ENCODE results near the gene CUL3. TPM values are rescaled to one million over a fixed set of nuclear protein-coding genes. Genes with fewer than 3 reads are reported as not detected.

The CUL3 gene
- polyA plus RNA-seq, 3 donors, result 12.3 to 28.7 (median 12.9) TPM

GRCh38 chr2:224598678-224599077 is 13.5 kb upstream of the CUL3 start:
- Mint-ChIP-seq H3K36me3 (no peaks in the 10 kb centered on the region), H3K27me3 (ENCODE audit: low read depth in 3 of 3) (peaks cover 8% of the 10 kb centered on the region in 3 donors), H3K27ac (no peak overlapping the region), H3K4me3 (no peak overlapping the region), H3K9me3 (peaks cover 3 to 10% (median 4%) of the 10 kb centered on the region in 7 donors), H3K4me1 (peaks cover 10% of the 10 kb centered on the region)
- Histone ChIP-seq H3K27me3 (ENCODE audit: control insufficient read depth in 2 of 2, insufficient read depth in 2 of 2, low read length in 2 of 2) (no peaks in the 10 kb centered on the region), H3K4me2 (replicated peaks; ENCODE audit: extremely low read depth, low read length, poor library complexity, severe bottlenecking) (no peak overlapping the region), H3K79me2 (ENCODE audit: insufficient read depth, low read length) (no peaks in the 10 kb centered on the region), H3K27ac (ENCODE audit: low read depth in 1 of 2, low read length in 2 of 2) (no peak overlapping the region), H3K9ac (ENCODE audit: insufficient read depth, low read length, poor library complexity, severe bottlenecking) (no peak overlapping the region), H3K9me3 (replicated peaks in 1 of 2; ENCODE audit: control insufficient read depth in 1 of 2, insufficient read depth in 1 of 2, low read length in 2 of 2) (peaks cover 0 to 2% of the 10 kb centered on the region in 2 donors), H3K4me3 (replicated peaks in 1 of 3; ENCODE audit: low read depth in 2 of 3, low read length in 3 of 3) (no peak overlapping the region), H2AFZ (ENCODE audit: insufficient read depth, low read depth, low read length, poor library complexity, severe bottlenecking) (no peak overlapping the region), H4K20me1 (ENCODE audit: insufficient read depth, low read length) (no peaks in the 10 kb centered on the region), H3K36me3 (replicated peaks in 1 of 2; ENCODE audit: control insufficient read depth in 1 of 2, insufficient read depth in 2 of 2, low read length in 2 of 2) (no peaks in the 10 kb centered on the region), H3K4me1 (ENCODE audit: control insufficient read depth in 1 of 2, insufficient read depth in 2 of 2, low read length in 2 of 2) (no peaks in the 10 kb centered on the region)
- DNase-seq, result no peak
- intact Hi-C loops (cut with micrococcal nuclease), result no loop called here
- no CpG with 5 or more reads among the region's 2 CpGs for WGBS (ENCODE audit: insufficient coverage)
- no peak for TF ChIP-seq CTCF (IDR thresholded peaks at IDR 0.05)

DNA sequence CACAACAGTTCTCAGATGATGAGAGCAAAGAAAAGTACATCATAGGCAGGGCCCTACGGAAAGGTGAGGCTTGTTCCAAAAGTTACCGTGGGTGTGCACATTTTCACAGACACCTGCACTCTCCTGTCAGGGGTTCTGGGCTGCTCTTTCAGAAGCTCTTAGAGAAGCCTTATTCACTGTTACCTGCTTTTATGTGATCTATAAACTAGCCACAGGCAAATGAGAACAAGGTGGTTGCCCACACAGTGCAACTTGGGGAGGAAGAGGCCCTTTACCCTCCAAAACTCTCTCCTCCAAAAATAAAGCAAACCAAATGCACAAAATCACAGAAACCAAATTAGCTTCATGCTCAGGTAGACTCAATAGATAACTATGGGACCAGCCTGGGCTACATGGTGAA is 11.1 kb upstream of the CUL3 start:
- Histone ChIP-seq H3K4me1 (ENCODE audit: control insufficient read depth in 1 of 2, insufficient read depth in 2 of 2, low read length in 2 of 2) (no peaks in the 10 kb centered on the region), H3K9ac (ENCODE audit: insufficient read depth, low read length, poor library complexity, severe bottlenecking) (no peak overlapping the region), H3K36me3 (replicated peaks in 1 of 2; ENCODE audit: control insufficient read depth in 1 of 2, insufficient read depth in 2 of 2, low read length in 2 of 2) (no peaks in the 10 kb centered on the region), H4K20me1 (ENCODE audit: insufficient read depth, low read length) (no peaks in the 10 kb centered on the region), H2AFZ (ENCODE audit: insufficient read depth, low read depth, low read length, poor library complexity, severe bottlenecking) (no peak overlapping the region), H3K27ac (ENCODE audit: low read depth in 1 of 2, low read length in 2 of 2) (no peak overlapping the region), H3K27me3 (ENCODE audit: control insufficient read depth in 2 of 2, insufficient read depth in 2 of 2, low read length in 2 of 2) (no peaks in the 10 kb centered on the region), H3K9me3 (replicated peaks in 1 of 2; ENCODE audit: control insufficient read depth in 1 of 2, insufficient read depth in 1 of 2, low read length in 2 of 2) (no peaks in the 10 kb centered on the region), H3K4me2 (replicated peaks; ENCODE audit: extremely low read depth, low read length, poor library complexity, severe bottlenecking) (no peak overlapping the region), H3K4me3 (replicated peaks in 1 of 3; ENCODE audit: low read depth in 2 of 3, low read length in 3 of 3) (no peak overlapping the region), H3K79me2 (ENCODE audit: insufficient read depth, low read length) (no peaks in the 10 kb centered on the region)
- Mint-ChIP-seq H3K27ac (no peak overlapping the region), H3K27me3 (ENCODE audit: low read depth in 3 of 3) (peaks cover 0 to 2% (median 2%) of the 10 kb centered on the region in 3 donors), H3K4me1 (peaks cover under 1% of the 10 kb centered on the region), H3K4me3 (no peak overlapping the region), H3K9me3 (peaks cover 0 to 4% (median 0%) of the 10 kb centered on the region in 7 donors), H3K36me3 (no peaks in the 10 kb centered on the region)
- WGBS (ENCODE audit: insufficient coverage), result 100% methylated on average over 2 of the region's 2 CpGs
- TF ChIP-seq CTCF (IDR thresholded peaks at IDR 0.05), result no peak
- no peak for DNase-seq
- intact Hi-C loops (cut with micrococcal nuclease), result no loop called here
